Type B pancreatic cell (in vitro differentiated cells): ENCODE results near the gene PDE8A. TPM values are rescaled to one million over a fixed set of nuclear protein-coding genes. Genes with fewer than 3 reads are reported as not detected.

Experiments
- DNase-seq: peaks from one replicate; pipeline ENCODE4 v3.0.0; 2021; ENCODE audit warnings: mixed read lengths; ENCODE audit not compliant: unreplicated experiment; ENCODE audit errors: extremely low spot score
- H3K27ac Mint-ChIP-seq: 2 replicates; pipeline ENCODE4 v1.8.0; 2021; ENCODE audit warnings: mild to moderate bottlenecking, mixed read lengths
- H3K27me3 Mint-ChIP-seq: 2 replicates; pipeline ENCODE4 v1.8.0; 2021; ENCODE audit warnings: mixed read lengths
- H3K36me3 Mint-ChIP-seq: 2 replicates; pipeline ENCODE4 v1.8.0; 2021; ENCODE audit warnings: mixed read lengths
- H3K4me1 Mint-ChIP-seq: one replicate; pipeline ENCODE4 v1.8.0; 2021; ENCODE audit warnings: mixed read lengths; ENCODE audit not compliant: unreplicated experiment
- H3K4me3 Mint-ChIP-seq: 2 replicates; pipeline ENCODE4 v1.8.0; 2021; ENCODE audit warnings: mild to moderate bottlenecking, mixed read lengths
- H3K9me3 Mint-ChIP-seq: 2 replicates; pipeline ENCODE4 v1.8.0; 2021; ENCODE audit warnings: mixed read lengths
- total RNA-seq: library from RNA; stranded (reverse); gene quantifications from 2 replicates; pipeline ENCODE4 v1.2.1, GENCODE V29; 2021; ENCODE audit warnings: low replicate concordance
- TF ChIP-seq, protein P1 (sequence below): fragments of 200-600 bp; sonication (generic); conservative IDR thresholded peaks from 2 replicates; pipeline ENCODE4 v1.5.0; 2021; ENCODE audit warnings: antibody characterized with exemption, mild to moderate bottlenecking

PDE8A gene
- total RNA-seq, 1 donor from 2014 or later, result 22.8 TPM

DNA sequence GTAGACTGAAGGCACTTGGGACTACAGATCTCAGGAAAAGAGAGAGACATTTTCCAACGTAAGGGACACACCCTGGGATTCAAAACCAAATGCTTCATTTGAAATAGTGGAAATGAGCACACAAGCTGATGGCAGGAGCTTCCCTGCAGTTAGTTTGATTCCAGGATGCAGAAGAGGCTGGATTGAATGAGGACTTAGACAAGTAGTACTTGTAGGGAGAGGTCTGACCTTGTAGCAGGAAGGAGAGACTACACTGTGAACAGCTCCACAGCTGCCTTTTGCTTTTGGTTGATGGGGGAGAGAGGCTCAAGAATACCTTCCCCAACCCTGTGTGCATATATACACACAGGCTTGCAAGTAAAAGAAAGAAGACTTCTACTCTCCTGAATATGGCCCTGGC is 51.5 kb downstream of the PDE8A start:
- no peak overlapping the region for H3K4me3 Mint-ChIP-seq
- TF ChIP-seq, protein P1, sequence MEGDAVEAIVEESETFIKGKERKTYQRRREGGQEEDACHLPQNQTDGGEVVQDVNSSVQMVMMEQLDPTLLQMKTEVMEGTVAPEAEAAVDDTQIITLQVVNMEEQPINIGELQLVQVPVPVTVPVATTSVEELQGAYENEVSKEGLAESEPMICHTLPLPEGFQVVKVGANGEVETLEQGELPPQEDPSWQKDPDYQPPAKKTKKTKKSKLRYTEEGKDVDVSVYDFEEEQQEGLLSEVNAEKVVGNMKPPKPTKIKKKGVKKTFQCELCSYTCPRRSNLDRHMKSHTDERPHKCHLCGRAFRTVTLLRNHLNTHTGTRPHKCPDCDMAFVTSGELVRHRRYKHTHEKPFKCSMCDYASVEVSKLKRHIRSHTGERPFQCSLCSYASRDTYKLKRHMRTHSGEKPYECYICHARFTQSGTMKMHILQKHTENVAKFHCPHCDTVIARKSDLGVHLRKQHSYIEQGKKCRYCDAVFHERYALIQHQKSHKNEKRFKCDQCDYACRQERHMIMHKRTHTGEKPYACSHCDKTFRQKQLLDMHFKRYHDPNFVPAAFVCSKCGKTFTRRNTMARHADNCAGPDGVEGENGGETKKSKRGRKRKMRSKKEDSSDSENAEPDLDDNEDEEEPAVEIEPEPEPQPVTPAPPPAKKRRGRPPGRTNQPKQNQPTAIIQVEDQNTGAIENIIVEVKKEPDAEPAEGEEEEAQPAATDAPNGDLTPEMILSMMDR, result no peak
- no peaks in the 10 kb centered on the region for H3K9me3 Mint-ChIP-seq

DNA sequence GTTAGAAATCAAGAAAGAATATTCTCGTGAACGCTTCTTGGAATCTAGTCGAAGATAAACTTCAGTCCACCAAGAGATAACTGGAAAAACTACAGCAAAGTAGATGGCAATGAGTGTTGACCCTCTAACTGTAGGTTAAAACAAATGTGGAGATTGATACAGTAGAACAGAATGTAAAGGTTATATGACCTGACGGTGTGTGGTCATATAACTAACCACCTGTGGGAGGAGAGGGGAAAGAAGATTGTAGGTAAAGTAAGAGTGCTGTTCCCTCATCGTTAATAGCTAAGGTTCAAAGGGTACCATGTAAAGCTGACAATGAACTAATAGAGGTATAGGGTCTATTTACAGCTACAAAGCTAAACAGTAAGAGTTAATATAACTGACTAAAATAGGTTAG is 52.6 kb downstream of the PDE8A start:
- H3K36me3 Mint-ChIP-seq, result peaks cover 3% of the 10 kb centered on the region
- DNase-seq, result no peak
- peaks cover 26% of the 10 kb centered on the region for H3K4me1 Mint-ChIP-seq
- no peaks in the 10 kb centered on the region for H3K9me3 Mint-ChIP-seq
- no peak overlapping the region for H3K4me3 Mint-ChIP-seq
- H3K27me3 Mint-ChIP-seq, result no peaks in the 10 kb centered on the region
- TF ChIP-seq, protein P1, result no peak
- no peak overlapping the region for H3K27ac Mint-ChIP-seq

More for the DNA sequence above, 51.5 kb downstream of the PDE8A start:
- H3K27me3 Mint-ChIP-seq, result no peaks in the 10 kb centered on the region
- H3K4me1 Mint-ChIP-seq, result peaks cover 31% of the 10 kb centered on the region
- peaks cover 3% of the 10 kb centered on the region for H3K36me3 Mint-ChIP-seq
- no peak overlapping the region for H3K27ac Mint-ChIP-seq
- no peak for DNase-seq

DNA sequence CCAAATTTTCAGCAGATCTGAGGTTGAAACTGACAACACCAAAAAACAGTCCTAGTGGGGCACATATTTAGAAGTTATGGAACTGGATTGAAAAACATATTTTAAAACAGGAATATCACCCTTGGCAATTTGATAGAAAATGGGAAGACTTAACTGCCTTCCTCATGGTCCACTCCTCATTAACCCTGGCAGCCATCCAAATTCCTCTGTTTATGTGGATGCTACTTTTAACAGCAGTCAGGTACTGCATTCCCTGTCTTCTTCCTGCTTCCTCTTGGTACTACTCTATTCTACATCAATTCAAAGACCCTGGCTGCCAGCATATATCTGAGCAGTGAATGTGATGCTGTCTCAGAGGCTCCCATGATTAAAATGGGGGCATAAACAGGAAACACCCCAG is 54.3 kb downstream of the PDE8A start:
- H3K27ac Mint-ChIP-seq, result no peak overlapping the region
- H3K27me3 Mint-ChIP-seq, result no peaks in the 10 kb centered on the region
- peaks cover 3% of the 10 kb centered on the region for H3K36me3 Mint-ChIP-seq
- peaks cover 17% of the 10 kb centered on the region for H3K4me1 Mint-ChIP-seq
- H3K4me3 Mint-ChIP-seq, result no peak overlapping the region
- TF ChIP-seq, protein P1, result no peak
- DNase-seq, result no peak
- no peaks in the 10 kb centered on the region for H3K9me3 Mint-ChIP-seq

DNA sequence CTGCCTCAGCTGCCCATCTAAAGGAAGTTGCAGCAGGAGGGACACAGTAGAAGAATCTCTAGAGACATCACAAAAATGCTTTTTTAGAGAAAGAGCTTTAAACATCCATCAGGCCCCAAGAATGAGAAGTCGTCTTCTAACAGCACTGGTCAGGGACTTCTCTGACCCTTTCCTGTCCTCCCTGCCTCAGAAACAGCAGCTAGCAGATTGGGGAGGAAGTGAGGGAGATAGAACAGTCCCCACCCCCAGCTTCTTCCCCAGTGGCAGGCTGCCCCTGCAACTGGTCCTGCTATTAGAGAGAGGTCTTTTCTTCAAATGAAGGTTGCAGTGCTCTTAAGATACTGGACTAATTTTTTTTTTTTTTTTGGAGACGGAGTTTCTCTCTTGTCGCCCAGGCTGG is 55.1 kb downstream of the PDE8A start:
- no peaks in the 10 kb centered on the region for H3K27me3 Mint-ChIP-seq
- peaks cover 3% of the 10 kb centered on the region for H3K36me3 Mint-ChIP-seq
- H3K4me3 Mint-ChIP-seq, result no peak overlapping the region
- no peak for DNase-seq
- no peaks in the 10 kb centered on the region for H3K9me3 Mint-ChIP-seq
- TF ChIP-seq, protein P1, result no peak
- H3K4me1 Mint-ChIP-seq, result peaks cover 16% of the 10 kb centered on the region
- no peak overlapping the region for H3K27ac Mint-ChIP-seq

DNA sequence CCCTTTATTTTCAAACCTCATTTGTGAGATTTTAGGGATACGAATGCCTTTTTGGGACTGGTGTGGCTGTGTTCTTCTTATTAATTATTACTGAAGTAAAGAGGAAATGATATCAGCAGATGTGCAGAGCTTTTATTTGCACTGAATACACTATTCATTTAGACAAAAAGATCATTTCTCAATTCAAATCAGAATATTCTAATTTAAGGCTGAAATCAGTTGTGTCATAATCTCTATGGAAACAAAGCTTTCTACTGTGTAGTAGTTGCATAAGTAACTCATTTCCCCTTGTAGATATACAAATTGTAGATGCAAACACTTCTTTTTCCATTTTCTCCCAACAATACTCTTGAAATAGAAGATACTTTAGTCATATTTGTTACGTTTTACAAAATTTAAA is 56.0 kb downstream of the PDE8A start:
- H3K9me3 Mint-ChIP-seq, result no peaks in the 10 kb centered on the region
- no peak for DNase-seq
- H3K4me3 Mint-ChIP-seq, result no peak overlapping the region
- H3K27ac Mint-ChIP-seq, result no peak overlapping the region
- TF ChIP-seq, protein P1, result no peak
- no peaks in the 10 kb centered on the region for H3K27me3 Mint-ChIP-seq
- H3K36me3 Mint-ChIP-seq, result peaks cover 3% of the 10 kb centered on the region
- H3K4me1 Mint-ChIP-seq, result peaks cover 11% of the 10 kb centered on the region

DNA sequence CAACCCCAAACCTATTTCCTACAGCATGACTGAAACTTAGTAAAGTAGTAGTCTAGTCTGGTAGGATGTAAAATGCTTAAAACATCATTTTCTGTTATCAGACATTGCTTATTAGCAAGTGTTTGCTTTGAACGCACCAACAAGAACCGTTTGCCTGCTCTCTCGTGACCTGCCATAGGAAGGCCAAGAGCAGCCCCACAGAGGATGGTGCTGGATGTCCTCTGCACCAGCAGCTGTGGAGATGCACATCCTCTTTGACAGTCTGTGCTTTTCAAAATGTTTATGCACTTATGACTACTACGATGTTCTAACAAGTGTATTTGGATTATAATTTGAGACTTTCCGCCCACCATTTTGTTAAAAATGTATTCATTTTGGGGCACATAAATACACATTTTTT is 59.6 kb downstream of the PDE8A start:
- no peaks in the 10 kb centered on the region for H3K27me3 Mint-ChIP-seq
- no peak overlapping the region for H3K27ac Mint-ChIP-seq
- TF ChIP-seq, protein P1, result no peak
- no peak overlapping the region for H3K4me3 Mint-ChIP-seq
- H3K4me1 Mint-ChIP-seq, result peaks cover 10% of the 10 kb centered on the region
- DNase-seq, result no peak
- no peaks in the 10 kb centered on the region for H3K36me3 Mint-ChIP-seq
- no peaks in the 10 kb centered on the region for H3K9me3 Mint-ChIP-seq
